ENCODE data around the gene TGFBR3. TPM values are rescaled to one million over a fixed set of nuclear protein-coding genes. Genes with fewer than 3 reads are reported as not detected.

Gene TGFBR3
- total RNA-seq, 1 donor from 2014 or later, result 29.9 TPM

GRCh38 chr1:91877574-91878208, 8.3 kb downstream of the TGFBR3 start:
- peak overlapping the region; percentile 92 for H3K27ac Mint-ChIP-seq
- H3K36me3 Mint-ChIP-seq (ENCODE audit: low read depth), result peaks cover 13% of the 10 kb centered on the region
- peak overlapping the region; percentile 72 for H3K4me3 Mint-ChIP-seq (ENCODE audit: low read depth)
- no peaks in the 10 kb centered on the region for H3K9me3 Mint-ChIP-seq
- intact Hi-C loops (cut with micrococcal nuclease), result loop anchor here (1.0 to 10.0 kb wide), 10 partner anchors 9 to 375 kb away; partner anchors contain the start of genes CDC7 and TGFBR3
- H3K27me3 Mint-ChIP-seq (ENCODE audit: low read depth), result peaks cover 2% of the 10 kb centered on the region
- peaks cover 60% of the 10 kb centered on the region for H3K4me1 Mint-ChIP-seq (ENCODE audit: low read depth)
- DNase-seq (ENCODE audit: low spot score), result no peak

GRCh38 chr1:91876781-91877573, 9.0 kb downstream of the TGFBR3 start:
- H3K4me1 Mint-ChIP-seq (ENCODE audit: low read depth), result peaks cover 67% of the 10 kb centered on the region

GRCh38 chr1:91876040-91876470, 9.9 kb downstream of the TGFBR3 start:
- H3K4me3 Mint-ChIP-seq (ENCODE audit: low read depth), result no peak overlapping the region
- H3K27ac Mint-ChIP-seq, result peak overlapping the region; percentile 32
- H3K4me1 Mint-ChIP-seq (ENCODE audit: low read depth), result peaks cover 69% of the 10 kb centered on the region
- peaks cover 2% of the 10 kb centered on the region for H3K27me3 Mint-ChIP-seq (ENCODE audit: low read depth)
- intact Hi-C loops (cut with micrococcal nuclease), result loop anchor here (2.0 to 10.0 kb wide), 4 partner anchors 49 to 374 kb away; partner anchors contain the start of gene CDC7
- peaks cover 11% of the 10 kb centered on the region for H3K36me3 Mint-ChIP-seq (ENCODE audit: low read depth)
- DNase-seq (ENCODE audit: low spot score), result no peak
- H3K9me3 Mint-ChIP-seq, result no peaks in the 10 kb centered on the region

More at GRCh38 chr1:91876781-91877573, 9.0 kb downstream of the TGFBR3 start:
- H3K27ac Mint-ChIP-seq, result peak overlapping the region; percentile 92
- peak overlapping the region; percentile 72 for H3K4me3 Mint-ChIP-seq (ENCODE audit: low read depth)
- H3K36me3 Mint-ChIP-seq (ENCODE audit: low read depth), result peaks cover 17% of the 10 kb centered on the region
- H3K27me3 Mint-ChIP-seq (ENCODE audit: low read depth), result peaks cover 2% of the 10 kb centered on the region
- intact Hi-C loops (cut with micrococcal nuclease), result loop anchor here (1.0 to 10.0 kb wide), 8 partner anchors 48 to 375 kb away; partner anchors contain the start of gene CDC7
- no peaks in the 10 kb centered on the region for H3K9me3 Mint-ChIP-seq
- no peak for DNase-seq (ENCODE audit: low spot score)

- Mint-ChIP-seq H3K9me3 (no peaks in the 10 kb centered on the region), H3K27ac (no peak overlapping the region), H3K4me3 (ENCODE audit: low read depth) (no peak overlapping the region), H3K27me3 (ENCODE audit: low read depth) (peaks cover 2% of the 10 kb centered on the region), H3K36me3 (ENCODE audit: low read depth) (peaks cover 12% of the 10 kb centered on the region), H3K4me1 (ENCODE audit: low read depth) (peaks cover 70% of the 10 kb centered on the region)
- intact Hi-C loops (cut with micrococcal nuclease), result loop anchor here (10.0 kb wide), 1 partner anchor 51 kb away; no protein-coding TSS in a partner anchor
- no peak for DNase-seq (ENCODE audit: low spot score)
These were observed 11.8 kb downstream of the TGFBR3 start for GRCh38 chr1:91874167-91874566.

- intact Hi-C loops (cut with micrococcal nuclease), result loop anchor here (10.0 kb wide), 1 partner anchor 52 kb away; no protein-coding TSS in a partner anchor
- DNase-seq (ENCODE audit: low spot score), result peak; percentile 16
- H3K36me3 Mint-ChIP-seq (ENCODE audit: low read depth), result peaks cover 12% of the 10 kb centered on the region
- H3K27me3 Mint-ChIP-seq (ENCODE audit: low read depth), result peaks cover 2% of the 10 kb centered on the region
- peak overlapping the region; percentile 49 for H3K27ac Mint-ChIP-seq
- H3K4me1 Mint-ChIP-seq (ENCODE audit: low read depth), result peaks cover 57% of the 10 kb centered on the region
- H3K4me3 Mint-ChIP-seq (ENCODE audit: low read depth), result peak overlapping the region; percentile 53
- H3K9me3 Mint-ChIP-seq, result no peaks in the 10 kb centered on the region
These were observed 13.3 kb downstream of the TGFBR3 start for GRCh38 chr1:91872559-91873081.

- intact Hi-C loops (cut with micrococcal nuclease), result loop anchor here (10.0 kb wide), 1 partner anchor 53 kb away; no protein-coding TSS in a partner anchor
- Mint-ChIP-seq H3K36me3 (ENCODE audit: low read depth) (peaks cover 12% of the 10 kb centered on the region), H3K4me1 (ENCODE audit: low read depth) (peaks cover 51% of the 10 kb centered on the region), H3K4me3 (ENCODE audit: low read depth) (no peak overlapping the region), H3K27ac (no peak overlapping the region), H3K9me3 (no peaks in the 10 kb centered on the region), H3K27me3 (ENCODE audit: low read depth) (peaks cover 4% of the 10 kb centered on the region)
- DNase-seq (ENCODE audit: low spot score), result no peak
These were observed 14.0 kb downstream of the TGFBR3 start for GRCh38 chr1:91872000-91872399.

- intact Hi-C loops (cut with micrococcal nuclease), result loop anchor here (10.0 kb wide), 1 partner anchor 54 kb away; no protein-coding TSS in a partner anchor
- peaks cover 38% of the 10 kb centered on the region for H3K4me1 Mint-ChIP-seq (ENCODE audit: low read depth)
These were observed 15.6 kb downstream of the TGFBR3 start for GRCh38 chr1:91870322-91870721.

GRCh38 chr1:91866425-91866824, 19.5 kb downstream of the TGFBR3 start:
- no peak for DNase-seq (ENCODE audit: low spot score)
- Mint-ChIP-seq H3K27me3 (ENCODE audit: low read depth) (peaks cover 5% of the 10 kb centered on the region), H3K36me3 (ENCODE audit: low read depth) (peaks cover 7% of the 10 kb centered on the region), H3K4me3 (ENCODE audit: low read depth) (no peak overlapping the region), H3K27ac (no peak overlapping the region), H3K9me3 (no peaks in the 10 kb centered on the region), H3K4me1 (ENCODE audit: low read depth) (peaks cover 17% of the 10 kb centered on the region)
- intact Hi-C loops (cut with micrococcal nuclease), result no loop called here

More at GRCh38 chr1:91870322-91870721, 15.6 kb downstream of the TGFBR3 start:
- H3K36me3 Mint-ChIP-seq (ENCODE audit: low read depth), result peaks cover 14% of the 10 kb centered on the region
- no peaks in the 10 kb centered on the region for H3K9me3 Mint-ChIP-seq
- H3K27me3 Mint-ChIP-seq (ENCODE audit: low read depth), result peaks cover 7% of the 10 kb centered on the region
- no peak for DNase-seq (ENCODE audit: low spot score)
- no peak overlapping the region for H3K4me3 Mint-ChIP-seq (ENCODE audit: low read depth)
- no peak overlapping the region for H3K27ac Mint-ChIP-seq

GRCh38 chr1:91864017-91864700, 21.8 kb downstream of the TGFBR3 start:
- H3K4me3 Mint-ChIP-seq (ENCODE audit: low read depth), result no peak overlapping the region
- intact Hi-C loops (cut with micrococcal nuclease), result no loop called here
- peaks cover 5% of the 10 kb centered on the region for H3K27me3 Mint-ChIP-seq (ENCODE audit: low read depth)
- H3K27ac Mint-ChIP-seq, result no peak overlapping the region
- H3K4me1 Mint-ChIP-seq (ENCODE audit: low read depth), result peaks cover 6% of the 10 kb centered on the region
- no peaks in the 10 kb centered on the region for H3K9me3 Mint-ChIP-seq
- H3K36me3 Mint-ChIP-seq (ENCODE audit: low read depth), result peaks cover 12% of the 10 kb centered on the region
- DNase-seq (ENCODE audit: low spot score), result no peak

- Mint-ChIP-seq H3K4me3 (ENCODE audit: low read depth) (no peak overlapping the region), H3K27me3 (ENCODE audit: low read depth) (peaks cover 5% of the 10 kb centered on the region), H3K36me3 (ENCODE audit: low read depth) (peaks cover 16% of the 10 kb centered on the region), H3K4me1 (ENCODE audit: low read depth) (peaks cover 6% of the 10 kb centered on the region), H3K27ac (no peak overlapping the region), H3K9me3 (no peaks in the 10 kb centered on the region)
- intact Hi-C loops (cut with micrococcal nuclease), result no loop called here
- DNase-seq (ENCODE audit: low spot score), result no peak
These were observed 22.5 kb downstream of the TGFBR3 start for GRCh38 chr1:91863498-91863897.

GRCh38 chr1:91862120-91862519, 23.8 kb downstream of the TGFBR3 start:
- Mint-ChIP-seq H3K4me1 (ENCODE audit: low read depth) (peaks cover 6% of the 10 kb centered on the region), H3K27me3 (ENCODE audit: low read depth) (peaks cover 3% of the 10 kb centered on the region), H3K9me3 (no peaks in the 10 kb centered on the region), H3K27ac (no peak overlapping the region), H3K36me3 (ENCODE audit: low read depth) (peaks cover 16% of the 10 kb centered on the region), H3K4me3 (ENCODE audit: low read depth) (no peak overlapping the region)
- DNase-seq (ENCODE audit: low spot score), result no peak
- intact Hi-C loops (cut with micrococcal nuclease), result no loop called here

- no peak overlapping the region for H3K4me3 Mint-ChIP-seq (ENCODE audit: low read depth)
- H3K9me3 Mint-ChIP-seq, result peaks cover 4% of the 10 kb centered on the region
- intact Hi-C loops (cut with micrococcal nuclease), result no loop called here
- H3K27ac Mint-ChIP-seq, result no peak overlapping the region
- H3K36me3 Mint-ChIP-seq (ENCODE audit: low read depth), result peaks cover 20% of the 10 kb centered on the region
- H3K4me1 Mint-ChIP-seq (ENCODE audit: low read depth), result peaks cover 2% of the 10 kb centered on the region
- no peaks in the 10 kb centered on the region for H3K27me3 Mint-ChIP-seq (ENCODE audit: low read depth)
- no peak for DNase-seq (ENCODE audit: low spot score)
These were observed 28.3 kb downstream of the TGFBR3 start for GRCh38 chr1:91857557-91858239.

Measured in activated T-helper 2 cell treated with anti-CD3 and anti-CD28 coated beads, Interferon-gamma antibody, Interleukin-2, Interleukin-4, amounts not matched to agents 10 μg/mL and 5 μg/mL and 100 μg/mL, durations not matched to agents 14 hours and 24 hours and 36 hours (primary cell).